Islet of Langerhans (tissue), 1 donor: Measurements from ENCODE around the gene ZFR2.

Experiments used
- FAIRE-seq: peaks from one replicate; lab custom pipeline; 2011; peaks lifted over from hg19 to GRCh38; lab: Jason Lieb, UNC

The ZFR2 gene

DNA sequence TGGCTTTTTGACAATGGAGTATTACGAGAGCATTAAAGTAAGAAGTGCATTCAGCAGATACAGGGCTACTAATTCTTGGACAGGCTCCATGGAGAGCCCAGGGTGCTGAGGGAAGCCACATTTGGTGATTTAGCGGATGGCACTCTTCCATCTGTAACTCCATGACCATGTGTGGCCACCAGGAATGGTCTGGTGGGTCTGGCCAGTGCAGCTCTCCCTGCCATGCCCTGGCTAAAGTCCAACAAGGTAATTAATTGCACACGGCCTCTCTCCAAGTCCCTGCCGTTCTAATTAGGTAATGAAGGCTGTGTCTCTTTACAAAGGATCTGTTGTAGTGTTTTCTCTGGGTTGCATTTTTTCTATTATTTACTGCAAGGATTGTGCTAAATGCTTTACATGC, 4.3 kb upstream of the ZFR2 start:
- FAIRE-seq: no peak

DNA sequence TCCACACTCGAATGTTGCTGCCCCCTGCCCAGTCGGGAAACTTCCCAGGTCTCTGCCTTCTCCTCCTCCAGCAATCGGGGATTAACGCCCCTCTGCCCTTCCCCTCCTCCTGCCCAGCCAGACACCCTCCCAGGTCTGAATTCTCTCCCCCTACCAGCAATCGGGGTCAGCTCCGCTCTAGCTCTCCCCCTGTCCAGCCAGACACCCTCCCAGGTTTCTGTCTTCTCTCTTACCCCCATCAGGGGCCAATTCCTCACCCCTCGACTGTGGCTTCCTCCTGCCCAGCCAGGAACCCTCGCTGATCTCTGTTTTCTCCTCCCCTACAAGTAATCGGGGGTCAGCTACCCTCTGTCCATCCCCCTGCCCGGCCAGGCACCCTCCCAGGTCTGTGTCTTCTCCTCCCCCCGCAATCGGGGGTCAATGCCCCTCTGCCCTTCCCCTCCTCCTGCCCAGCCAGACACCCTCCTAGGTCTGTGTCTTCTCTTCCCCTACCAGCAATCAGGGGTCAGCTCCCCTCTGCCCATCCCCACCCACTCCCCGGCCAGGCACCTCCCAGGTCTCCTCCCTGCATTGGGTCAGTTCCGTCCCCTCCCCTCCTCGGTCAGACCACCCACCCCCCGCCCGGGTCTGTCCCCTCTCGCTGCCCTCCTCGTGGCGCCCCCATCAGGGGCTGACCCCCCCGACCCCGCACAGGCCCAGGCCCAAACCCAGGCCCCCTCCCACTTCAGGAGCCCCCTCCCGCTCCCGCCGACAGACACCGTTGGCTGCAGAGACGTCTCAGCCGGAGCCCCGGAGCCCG, 668 bp downstream of the ZFR2 start:
- no peak for FAIRE-seq

DNA sequence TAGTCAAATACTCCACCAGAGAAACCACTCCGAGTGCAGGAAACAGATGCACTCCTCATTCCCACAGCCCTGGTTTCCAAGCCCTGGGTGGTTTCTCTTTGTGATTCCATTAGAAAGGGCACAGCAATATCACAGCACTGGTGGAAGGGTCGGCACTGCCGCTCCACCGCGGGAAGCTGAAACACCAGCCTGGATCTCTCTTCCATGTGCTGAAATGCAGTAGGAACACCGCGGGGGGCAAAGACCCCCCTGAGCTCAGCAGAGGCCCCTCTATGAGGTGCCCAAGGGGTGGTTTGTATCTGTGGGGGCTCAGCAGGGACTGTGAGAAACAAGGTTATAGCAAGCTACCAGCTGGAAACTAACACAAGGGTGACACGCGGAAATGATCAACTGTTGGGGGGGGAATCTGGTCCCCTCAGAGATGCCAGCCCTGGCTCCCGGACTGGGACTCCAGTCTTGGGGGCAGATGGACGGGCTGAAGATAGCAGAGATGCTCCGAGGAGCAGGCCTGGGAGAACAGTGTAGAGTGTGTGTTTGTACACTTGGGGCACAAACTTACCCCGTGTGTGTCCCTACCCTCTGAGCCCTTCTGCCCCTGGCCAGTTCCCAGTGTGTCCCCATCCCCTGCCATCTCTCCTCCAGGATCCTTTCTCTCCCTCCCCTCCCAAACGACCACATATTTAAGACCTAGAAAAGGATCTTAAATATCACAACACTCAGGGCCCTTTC, 1.8 kb downstream of the ZFR2 start:
- no peak for FAIRE-seq

DNA sequence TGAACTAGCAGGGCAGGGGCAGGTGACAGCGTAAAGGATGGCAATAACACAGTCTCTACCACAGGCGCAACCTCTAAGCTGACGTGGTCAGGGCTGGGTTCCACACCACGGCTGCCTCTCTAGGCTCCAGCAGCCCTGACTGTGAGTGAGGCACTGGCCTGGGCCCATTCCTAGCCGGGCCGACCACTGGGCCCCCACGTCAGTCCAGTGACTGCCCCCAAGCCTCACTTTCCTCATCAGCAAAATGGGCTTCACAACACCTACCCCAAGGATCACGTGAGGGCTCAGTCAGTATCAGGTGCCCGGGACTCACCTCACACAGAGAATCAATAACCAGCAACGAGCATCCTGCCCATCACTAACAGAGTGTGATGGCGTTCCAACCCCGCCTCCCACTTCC, 5.2 kb downstream of the ZFR2 start:
- no peak for FAIRE-seq

DNA sequence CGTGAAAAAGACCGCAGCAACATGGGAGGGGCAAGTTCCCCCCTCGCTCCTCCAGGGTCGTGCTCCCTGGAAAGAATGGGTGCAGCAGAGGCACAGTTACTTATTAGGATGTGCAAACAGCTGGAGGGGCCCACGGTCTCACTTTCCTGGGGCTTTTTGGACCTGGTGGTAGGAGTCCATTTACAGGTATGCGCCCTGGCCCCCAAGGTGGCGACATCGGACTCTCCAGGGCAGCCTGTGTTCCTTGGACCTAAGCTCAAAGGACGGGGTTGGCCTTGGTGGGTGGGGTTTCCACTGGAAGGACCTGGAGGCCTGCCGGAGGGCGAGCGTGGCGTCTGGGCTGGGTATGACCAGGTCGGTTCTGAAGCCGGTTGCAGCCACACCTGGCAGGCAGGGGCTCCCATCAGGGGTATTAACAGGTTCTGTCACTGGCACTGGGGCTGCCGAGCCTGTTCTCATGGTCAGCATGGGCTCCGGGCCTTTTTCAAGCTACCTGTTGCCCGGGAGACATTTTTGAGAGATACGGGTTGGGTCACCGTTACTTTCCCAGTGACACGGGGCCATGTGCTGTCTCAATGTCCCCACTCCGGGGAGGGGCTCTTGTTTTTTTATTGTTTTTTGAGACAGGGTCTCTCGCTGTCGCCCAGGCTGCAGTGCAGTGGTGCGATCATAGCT, 5.9 kb downstream of the ZFR2 start:
- no peak for FAIRE-seq

DNA sequence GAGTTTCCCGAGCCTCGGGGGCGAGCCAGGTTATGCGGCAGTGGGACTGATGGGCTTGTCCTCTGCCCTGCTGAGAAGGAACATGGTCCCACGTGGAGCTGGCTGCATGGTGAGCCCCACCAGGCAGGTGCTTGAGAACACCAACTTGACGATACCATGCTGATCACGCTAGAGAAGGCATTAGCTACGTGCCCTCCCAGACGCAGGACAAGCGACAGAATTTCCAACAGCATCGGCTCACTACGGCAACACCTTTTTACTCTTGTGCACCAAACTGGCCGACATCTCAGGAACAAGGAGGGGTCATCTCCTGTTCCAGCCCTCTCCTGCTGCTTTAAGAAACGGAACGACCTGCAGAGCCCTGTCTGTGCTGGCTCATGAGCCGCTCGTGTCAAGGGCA, 8.3 kb downstream of the ZFR2 start:
- FAIRE-seq: no peak

DNA sequence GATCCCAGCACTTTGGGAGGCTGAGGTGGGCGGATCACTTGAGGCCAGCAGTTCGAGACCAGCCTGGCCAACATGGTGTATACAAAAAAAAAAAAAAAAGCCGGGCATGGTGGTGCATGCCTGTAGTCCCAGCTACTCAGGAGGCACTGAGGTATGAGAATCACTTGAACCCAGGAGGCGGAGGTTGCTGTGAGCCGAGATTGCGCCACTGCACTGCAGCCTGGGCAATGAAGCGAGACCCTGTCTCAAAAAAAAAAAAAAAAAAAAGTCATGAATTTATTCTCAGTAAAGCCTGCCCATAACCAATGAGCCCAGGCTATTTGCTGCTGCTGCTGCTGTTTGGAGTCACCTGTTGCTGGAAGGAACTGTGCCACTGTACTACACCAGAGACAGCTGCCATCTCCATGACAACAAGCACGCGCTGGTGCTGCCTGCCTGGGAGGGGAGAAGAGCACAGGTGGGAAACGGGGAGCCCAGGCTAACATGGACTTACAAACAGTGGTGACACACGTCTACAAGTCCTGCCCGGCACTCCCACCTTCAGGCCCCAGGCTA, 11.3 kb downstream of the ZFR2 start:
- FAIRE-seq: no peak

DNA sequence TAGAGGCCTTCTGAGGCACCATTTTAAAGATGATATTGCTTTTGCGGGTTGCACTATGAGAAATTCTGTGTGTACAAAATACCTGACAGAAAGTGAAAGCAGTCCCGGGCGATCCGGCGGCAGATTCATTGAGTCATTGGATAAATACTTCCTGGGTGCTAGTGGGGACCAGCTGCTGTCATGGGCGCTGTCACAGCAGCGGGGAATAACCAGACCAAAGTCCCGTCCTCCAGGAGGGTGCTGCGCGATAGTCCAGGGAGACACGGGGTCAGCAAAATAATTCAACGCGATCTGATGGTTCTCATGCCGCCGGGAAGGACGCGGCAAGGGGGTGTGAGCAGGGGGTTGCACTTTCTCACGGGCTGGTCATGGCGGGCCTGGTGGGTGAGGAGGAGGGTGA, 13.5 kb downstream of the ZFR2 start:
- FAIRE-seq: no peak

DNA sequence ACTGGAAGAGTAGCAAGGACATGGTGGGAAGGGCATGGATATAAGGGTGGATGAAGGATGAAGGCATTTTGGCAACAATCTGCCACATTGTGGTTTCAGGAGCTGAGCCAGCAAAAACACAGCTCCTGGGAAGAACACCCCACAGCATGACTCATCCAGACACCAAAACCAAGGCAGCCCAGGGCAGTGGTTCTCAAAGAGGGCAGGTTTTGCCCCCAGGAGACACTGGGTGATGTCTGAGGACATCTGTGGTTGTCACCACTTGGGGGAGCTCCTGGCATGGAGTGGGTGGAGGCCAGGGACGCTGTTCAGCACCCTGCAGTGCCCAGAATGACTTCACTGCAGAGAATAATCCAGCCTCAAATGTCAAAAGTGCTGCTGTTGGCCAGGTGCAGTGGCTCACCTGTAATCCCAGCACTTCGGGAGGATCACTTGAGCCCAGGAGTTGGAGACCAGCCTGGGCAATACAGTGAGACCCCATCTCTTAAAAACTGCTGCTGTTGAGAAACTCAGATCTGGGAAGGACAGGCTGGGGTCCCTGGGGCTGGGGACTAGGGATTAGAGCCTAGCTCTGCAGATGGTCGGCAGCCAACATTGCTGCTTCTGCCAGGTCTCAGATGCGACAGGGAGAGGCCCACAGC, 16.1 kb downstream of the ZFR2 start:
- no peak for FAIRE-seq

DNA sequence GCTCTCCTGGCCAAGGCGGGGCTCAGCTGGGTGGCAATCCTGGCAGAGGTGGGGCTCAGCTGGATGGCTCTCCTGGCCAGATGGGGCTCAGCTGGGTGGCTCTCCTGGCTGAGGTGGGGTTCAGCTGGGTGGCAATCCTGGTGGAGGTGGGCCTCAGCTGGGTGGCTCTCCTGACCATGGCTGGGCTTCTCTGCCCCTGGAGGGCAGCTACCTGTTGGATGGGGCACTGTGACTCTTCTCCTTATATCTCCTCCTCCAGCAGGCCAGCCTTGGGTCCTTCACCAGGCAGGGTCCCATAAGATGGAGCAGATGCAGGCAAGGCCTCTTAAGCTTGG, 16.7 kb downstream of the ZFR2 start:
- no peak for FAIRE-seq

DNA sequence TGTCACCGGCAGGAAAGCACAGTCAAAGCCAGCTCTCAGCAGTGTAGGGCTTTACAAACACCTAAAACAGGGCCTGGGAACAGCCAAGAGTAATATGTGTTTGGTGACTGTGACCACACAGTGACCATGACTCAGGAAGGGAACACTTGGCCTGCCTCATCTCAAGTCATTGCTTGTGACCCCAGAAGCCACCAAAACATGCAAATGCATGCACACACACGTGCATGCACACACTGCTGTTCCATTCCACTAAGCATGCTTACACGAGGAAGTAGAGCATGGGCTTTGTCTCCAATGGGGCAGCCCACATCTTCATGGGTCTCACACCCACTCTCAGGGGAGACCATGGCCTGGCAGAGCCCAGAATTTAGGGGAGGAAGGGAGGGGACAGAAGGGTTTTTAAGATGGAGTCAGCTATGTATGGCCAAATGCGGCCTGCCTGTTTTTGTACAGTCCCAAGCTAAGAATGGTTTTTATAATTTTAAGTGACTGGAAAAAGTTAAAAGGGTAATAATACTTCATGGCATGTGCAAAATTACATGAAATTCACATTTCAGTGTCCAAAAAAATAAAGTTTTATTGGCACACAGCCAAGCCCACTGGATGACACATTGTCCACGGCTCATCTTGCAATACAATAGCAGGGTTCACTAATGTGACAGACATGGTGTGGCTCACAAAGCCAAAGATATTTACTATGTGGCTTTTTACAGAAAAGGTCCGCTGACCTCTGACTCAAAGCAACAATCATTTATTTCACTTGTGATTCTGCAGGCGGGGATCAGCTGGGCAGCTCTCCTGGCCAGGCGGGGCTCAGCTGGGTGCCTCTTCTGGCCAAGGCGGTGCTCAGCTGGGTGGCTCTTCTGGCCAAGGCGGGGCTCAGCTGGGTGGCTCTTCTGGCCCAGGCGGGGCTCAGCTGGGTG, 17.3 kb downstream of the ZFR2 start:
- FAIRE-seq: no peak

DNA sequence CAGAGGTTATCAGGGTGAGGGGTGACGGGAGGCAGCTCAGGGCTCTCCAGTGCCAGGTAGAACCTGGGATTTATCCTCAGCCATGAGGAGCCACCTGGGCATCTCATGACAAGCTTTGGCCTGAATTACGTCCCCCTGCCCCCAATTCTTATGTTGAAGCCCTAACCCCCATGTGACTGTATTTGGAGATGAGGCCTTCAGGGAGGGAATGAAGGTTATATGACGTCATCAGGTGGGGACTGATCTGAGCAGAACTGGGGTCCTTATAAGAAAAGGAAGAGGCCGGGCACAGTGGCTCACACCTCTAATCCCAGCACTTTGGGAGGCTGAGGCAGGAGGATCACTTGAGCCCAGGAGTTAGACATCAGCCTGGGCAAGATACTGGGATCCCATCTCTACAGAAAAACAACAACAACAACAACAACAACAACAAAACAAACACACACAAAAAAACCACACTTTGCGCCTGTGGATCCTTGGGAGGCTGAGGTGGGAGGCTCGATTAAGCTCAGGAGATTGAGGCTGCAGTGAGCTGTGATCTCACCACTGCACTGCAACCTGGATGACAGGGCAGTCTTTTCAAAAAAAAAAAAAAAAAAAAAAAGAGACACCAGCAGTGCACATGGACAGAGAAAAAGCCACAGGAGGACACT, 18.4 kb downstream of the ZFR2 start:
- FAIRE-seq: no peak

DNA sequence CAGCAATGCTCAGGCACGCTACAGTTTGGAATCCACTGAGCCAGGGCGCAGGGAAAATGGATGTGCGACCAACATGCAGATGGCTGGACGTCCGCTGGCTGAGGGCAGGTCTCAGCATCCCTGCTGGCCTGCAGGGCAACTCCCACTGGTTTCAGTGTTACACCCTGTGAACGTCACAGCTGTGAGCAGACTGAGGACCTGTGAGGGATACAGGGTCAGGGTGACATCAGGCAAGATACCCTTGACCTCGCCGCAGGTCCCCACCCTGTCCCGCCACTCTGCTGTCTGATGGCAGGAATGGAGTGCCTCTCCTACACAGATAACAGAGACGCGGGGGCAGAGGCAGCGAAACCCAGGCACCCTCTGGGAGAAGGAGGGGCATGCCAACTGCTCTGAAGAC, 19.1 kb downstream of the ZFR2 start:
- no peak for FAIRE-seq

DNA sequence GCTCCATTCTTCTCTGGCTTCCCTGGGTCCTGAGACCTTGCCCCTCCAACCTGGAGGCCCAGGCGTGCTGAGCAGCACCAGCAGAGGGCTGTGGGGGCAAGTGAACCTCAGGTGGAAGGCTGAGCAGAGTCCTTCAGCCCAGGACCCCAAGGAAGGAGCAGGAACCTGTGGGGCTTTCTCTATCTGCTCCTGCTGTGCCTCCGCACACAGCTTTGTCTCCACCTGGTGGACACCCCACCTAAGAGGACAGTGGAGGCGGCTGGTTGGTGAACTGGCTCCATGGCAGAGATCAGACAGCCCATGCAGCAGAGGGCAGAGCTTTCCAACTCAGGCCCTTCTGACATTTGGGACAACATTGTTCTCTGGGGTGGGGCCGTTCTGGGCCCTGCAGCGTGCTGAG, 19.7 kb downstream of the ZFR2 start:
- FAIRE-seq: no peak

DNA sequence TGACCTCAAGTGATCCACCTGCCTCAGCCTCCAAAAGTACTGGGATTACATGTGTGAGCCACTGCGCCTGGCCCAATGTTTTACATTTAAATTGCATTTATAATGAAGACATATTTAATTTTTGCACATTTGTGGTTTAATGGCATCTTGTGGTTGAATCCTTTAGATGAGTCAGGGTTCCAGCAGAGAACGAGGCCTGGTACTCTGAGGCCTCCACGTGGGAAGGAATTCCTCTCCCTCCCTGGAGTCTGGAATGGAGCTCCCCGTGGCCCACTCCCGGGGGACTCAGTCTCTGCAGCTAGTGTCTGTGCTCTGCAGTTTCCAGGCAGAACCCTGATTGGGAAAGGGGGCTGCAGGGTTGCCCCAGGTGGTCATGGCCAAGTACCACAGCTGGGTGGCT, 24.2 kb downstream of the ZFR2 start:
- FAIRE-seq: no peak

DNA sequence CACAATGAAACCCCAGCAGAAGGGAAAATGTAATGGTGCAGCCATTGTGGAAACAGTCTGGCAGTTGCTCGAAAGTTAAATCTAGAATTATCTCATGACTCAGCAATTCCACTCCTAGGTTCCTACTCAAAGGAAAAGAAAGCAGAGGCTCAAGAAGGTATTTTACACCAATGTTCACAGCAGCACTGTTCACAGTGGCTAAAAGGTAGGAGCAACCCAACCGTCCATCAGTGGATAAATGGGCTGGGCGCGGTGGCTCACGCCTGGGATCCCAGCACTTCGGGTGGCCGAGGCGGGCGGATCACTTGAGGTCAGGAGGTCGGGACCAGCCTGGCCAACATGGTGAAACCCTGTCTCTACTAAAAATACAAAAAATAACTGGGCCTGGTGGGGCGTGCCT, 25.9 kb downstream of the ZFR2 start:
- FAIRE-seq: no peak

DNA sequence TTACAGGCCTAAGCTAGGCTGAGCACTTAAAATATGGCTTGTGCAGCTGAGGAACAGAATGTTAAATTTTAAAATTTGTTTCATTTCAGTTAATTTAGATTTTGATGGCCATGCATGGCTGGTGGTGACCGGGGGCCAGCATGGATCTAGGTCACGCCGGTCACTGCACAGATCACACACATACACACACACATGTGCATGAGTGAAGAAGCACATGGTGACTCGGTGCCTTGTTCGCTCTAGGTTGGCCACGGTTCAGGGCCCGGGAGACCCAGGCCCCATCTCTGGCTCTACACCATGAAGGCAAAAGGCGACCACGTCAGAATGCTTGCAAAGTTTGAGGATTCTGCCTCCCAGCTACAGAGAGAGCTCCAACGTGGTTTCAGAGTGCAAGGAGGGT, 28.0 kb downstream of the ZFR2 start:
- no peak for FAIRE-seq

DNA sequence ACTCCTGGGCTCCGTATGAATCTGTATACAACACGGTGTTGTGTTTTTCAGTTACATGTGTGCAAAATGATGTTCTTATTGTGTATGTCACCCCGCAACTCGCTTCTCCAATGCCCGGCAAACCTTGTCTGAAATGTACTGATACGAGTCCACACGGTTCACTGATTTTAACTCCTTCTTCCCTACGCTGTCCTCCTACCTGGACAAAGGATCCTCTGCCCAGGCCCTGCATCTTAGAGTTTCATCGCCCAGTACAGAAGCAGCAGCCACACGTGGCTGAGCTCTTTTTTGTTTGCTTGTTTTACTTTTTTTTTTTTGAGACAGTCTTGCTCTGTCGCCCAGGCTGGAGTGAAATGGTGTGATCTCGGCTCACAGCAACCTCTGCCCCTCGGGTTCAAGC, 28.9 kb downstream of the ZFR2 start:
- no peak for FAIRE-seq

DNA sequence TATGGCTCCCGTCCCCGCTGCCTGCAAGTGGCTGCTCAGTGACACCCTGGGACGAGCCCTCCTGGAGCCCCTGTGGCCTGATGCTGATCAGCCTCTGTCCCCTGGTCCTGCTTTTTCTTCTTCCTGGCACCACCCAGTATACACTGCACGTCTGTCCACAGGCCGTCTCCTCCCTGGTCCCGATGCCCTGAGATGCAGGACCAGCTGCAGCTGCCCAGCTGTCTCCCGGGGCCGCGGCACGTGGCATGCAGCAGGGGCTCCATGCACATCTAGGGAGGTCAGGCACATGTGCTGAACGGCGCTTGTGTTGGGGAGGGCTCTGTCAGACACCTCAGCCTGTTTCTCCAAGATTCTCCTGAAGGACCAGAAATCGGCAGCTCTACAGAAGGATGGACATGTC, 30.2 kb downstream of the ZFR2 start:
- FAIRE-seq: no peak

DNA sequence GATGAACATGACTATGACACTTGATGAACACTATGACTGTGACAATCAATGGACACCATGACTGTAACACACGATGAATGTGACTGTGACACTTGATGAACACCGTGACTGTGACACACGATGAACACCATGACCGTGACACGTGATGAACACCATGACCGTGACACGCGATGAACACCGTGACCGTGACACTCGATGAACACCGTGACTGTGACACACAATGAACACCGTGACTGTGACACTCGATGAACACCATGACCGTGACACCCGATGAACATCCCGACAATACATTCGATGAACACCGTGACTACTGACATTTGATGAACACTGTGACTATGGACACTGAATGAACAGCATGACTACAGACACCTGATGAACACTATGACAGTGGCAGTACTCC, 30.9 kb downstream of the ZFR2 start:
- no peak for FAIRE-seq

DNA sequence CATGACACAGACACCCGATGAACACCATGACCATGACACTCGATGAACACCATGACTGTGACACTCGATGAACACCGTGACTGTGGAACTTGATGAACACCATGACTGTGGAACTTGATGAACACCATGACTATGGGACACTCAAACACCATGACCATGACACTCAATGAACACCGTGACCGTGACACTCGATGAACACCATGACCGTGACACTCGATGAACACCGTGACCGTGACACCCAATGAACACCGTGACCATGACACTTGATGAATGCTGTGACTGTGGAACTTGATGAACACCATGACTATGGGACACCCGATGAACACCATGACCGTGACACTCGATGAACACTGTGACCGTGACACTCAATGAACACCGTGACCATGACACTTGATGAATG, 31.5 kb downstream of the ZFR2 start:
- FAIRE-seq: no peak
